ENCODE measurements around the gene CCL28.
"Not testable (repeated sequence)": the region's sequence is repeated elsewhere in the genome, so short reads cannot be mapped to it uniquely, and the experiment has no call there.

Gene CCL28

DNA sequence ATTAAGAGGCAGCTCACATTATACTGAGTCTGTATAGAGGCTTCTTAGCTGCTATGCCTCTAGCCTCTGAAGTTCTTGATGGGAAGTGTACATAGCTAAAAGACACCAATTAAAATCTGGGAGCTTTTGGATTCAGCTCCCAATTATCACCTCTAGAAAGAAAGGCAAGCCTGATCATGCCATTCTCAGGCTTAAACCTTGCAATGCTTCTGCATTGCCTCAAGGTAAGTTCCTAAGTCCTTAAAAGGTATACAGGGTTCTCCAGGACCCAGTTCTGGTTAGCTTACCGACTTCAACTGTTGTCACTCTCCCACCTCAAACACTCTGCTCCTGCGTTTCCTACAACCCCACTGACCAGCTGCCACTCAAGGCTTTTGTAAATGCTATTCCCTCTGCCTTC lies 17.5 kb upstream of the CCL28 start:
- TF ChIP-seq ZFX (IDR thresholded peaks at IDR 0.05), result no peak
- TF ChIP-seq, protein P1, sequence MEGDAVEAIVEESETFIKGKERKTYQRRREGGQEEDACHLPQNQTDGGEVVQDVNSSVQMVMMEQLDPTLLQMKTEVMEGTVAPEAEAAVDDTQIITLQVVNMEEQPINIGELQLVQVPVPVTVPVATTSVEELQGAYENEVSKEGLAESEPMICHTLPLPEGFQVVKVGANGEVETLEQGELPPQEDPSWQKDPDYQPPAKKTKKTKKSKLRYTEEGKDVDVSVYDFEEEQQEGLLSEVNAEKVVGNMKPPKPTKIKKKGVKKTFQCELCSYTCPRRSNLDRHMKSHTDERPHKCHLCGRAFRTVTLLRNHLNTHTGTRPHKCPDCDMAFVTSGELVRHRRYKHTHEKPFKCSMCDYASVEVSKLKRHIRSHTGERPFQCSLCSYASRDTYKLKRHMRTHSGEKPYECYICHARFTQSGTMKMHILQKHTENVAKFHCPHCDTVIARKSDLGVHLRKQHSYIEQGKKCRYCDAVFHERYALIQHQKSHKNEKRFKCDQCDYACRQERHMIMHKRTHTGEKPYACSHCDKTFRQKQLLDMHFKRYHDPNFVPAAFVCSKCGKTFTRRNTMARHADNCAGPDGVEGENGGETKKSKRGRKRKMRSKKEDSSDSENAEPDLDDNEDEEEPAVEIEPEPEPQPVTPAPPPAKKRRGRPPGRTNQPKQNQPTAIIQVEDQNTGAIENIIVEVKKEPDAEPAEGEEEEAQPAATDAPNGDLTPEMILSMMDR (conservative IDR thresholded peaks at IDR 0.05), result no peak
- H3K27ac ChIP-seq, result no peak overlapping the region

GRCh38 chr5:43429016-43429415 lies 16.8 kb upstream of the CCL28 start:
- no peak for TF ChIP-seq ZFX (IDR thresholded peaks at IDR 0.05)
- TF ChIP-seq, protein P1 (conservative IDR thresholded peaks at IDR 0.05), result no peak
- H3K27ac ChIP-seq, result no peak overlapping the region

GRCh38 chr5:43427306-43427705 lies 15.1 kb upstream of the CCL28 start:
- TF ChIP-seq ZFX (IDR thresholded peaks at IDR 0.05), result no peak
- TF ChIP-seq, protein P1 (conservative IDR thresholded peaks at IDR 0.05), result no peak
- no peak overlapping the region for H3K27ac ChIP-seq

DNA sequence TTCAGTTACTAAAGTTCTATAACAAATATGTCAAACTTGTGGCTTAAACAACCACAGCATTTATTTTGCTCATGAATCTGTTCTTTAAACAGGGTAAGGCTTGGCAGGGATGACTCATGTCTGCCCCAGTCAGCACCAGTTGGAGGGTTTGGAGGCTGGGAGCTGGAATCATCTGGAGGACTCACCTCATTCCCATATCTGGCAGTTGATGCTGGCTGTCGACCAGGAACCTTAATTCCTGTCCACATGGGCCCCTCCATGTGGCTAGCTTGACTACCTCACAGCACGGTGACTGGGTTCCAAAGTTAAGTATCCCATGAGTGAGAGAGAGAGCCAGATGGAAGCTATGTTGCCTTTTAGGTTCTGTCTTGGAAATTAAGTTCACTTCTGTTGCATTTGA lies 13.8 kb upstream of the CCL28 start:
- TF ChIP-seq ZFX (IDR thresholded peaks at IDR 0.05), result no peak
- TF ChIP-seq, protein P1 (conservative IDR thresholded peaks at IDR 0.05), result no peak
- H3K27ac ChIP-seq, result no peak overlapping the region

GRCh38 chr5:43423086-43423485 lies 10.9 kb upstream of the CCL28 start:
- H3K27ac ChIP-seq, result not testable (repeated sequence)

GRCh38 chr5:43422143-43422542 lies 10.0 kb upstream of the CCL28 start:
- TF ChIP-seq, protein P1 (conservative IDR thresholded peaks at IDR 0.05), result no peak
- TF ChIP-seq ZFX (IDR thresholded peaks at IDR 0.05), result no peak
- H3K27ac ChIP-seq, result no peak overlapping the region

DNA sequence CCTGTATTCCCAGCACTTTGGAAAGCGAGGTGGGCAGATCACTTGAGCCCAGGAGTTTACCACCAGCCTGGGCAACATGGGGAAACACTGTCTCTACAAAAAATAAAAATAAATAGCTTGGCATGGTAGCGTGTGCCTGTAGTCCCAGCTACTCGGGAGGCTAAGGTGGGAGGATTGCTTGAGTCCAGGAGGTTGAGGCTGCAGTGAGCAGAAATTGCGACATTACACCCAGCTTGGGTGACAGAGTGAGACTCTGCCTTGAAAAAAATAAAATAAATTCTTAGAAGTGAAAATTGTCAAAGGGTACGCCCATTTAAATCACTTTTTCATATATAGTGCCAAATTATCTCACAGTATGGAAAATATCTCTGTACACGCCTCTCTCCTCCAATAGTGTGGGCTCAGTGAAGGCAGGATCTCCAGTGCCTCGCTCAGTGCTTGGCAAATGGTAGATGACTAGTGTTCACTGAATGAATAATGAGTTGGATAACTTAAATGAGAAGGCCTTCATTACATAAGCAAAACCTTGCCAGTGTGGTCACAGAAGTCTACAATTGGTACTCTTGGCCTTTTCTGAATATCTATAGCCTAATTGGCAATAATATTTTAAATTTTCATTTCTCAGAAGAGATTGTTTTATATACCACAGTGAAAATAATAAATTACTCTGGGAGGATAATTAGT lies 9.4 kb upstream of the CCL28 start:
- no peak overlapping the region; the same call in 1 of the 2 replicates for H3K27ac ChIP-seq
- TF ChIP-seq, protein P1 (conservative IDR thresholded peaks at IDR 0.05), result no peak
- TF ChIP-seq ZFX (IDR thresholded peaks at IDR 0.05), result no peak

DNA sequence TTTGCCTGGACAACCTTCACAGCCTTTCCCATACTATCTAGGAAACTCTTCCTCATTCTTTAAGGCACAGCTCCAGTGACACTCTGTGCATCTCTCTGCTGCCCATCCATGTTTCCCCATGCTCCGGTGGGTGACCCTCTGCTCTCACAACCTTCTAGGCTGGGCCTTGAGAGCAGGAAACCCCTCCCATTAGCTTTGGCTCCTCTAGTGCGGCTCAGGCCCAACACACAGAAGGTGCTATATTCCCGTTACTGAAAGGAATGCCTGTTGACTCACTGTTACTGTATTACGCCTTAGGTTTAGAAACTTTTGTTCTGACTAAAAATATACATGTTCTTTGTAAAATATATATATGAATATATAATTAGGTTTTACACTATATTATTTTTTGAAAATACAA lies 8.1 kb upstream of the CCL28 start:
- TF ChIP-seq ZFX (IDR thresholded peaks at IDR 0.05), result no peak
- TF ChIP-seq, protein P1 (conservative IDR thresholded peaks at IDR 0.05), result no peak
- H3K27ac ChIP-seq, result no peak overlapping the region
